Measurements from ENCODE around the gene TIMP2. TPM values are rescaled to one million over a fixed set of nuclear protein-coding genes. Genes with fewer than 3 reads are reported as not detected.
"Not testable (repeated sequence)": the region's sequence is repeated elsewhere in the genome, so short reads cannot be mapped to it uniquely, and the experiment has no call there.

Gene TIMP2
- total RNA-seq, 1 donor: 29.6 TPM

- DNase-seq (ENCODE audit: low read depth in 2 of 3, low spot score in 2 of 3): no peak
Observed at GRCh38 chr17:78908426-78908825, 16.8 kb downstream of the TIMP2 start.

GRCh38 chr17:78905541-78905940, 19.6 kb downstream of the TIMP2 start:
- no peak for DNase-seq (ENCODE audit: low read depth in 2 of 3, low spot score in 2 of 3)

DNA sequence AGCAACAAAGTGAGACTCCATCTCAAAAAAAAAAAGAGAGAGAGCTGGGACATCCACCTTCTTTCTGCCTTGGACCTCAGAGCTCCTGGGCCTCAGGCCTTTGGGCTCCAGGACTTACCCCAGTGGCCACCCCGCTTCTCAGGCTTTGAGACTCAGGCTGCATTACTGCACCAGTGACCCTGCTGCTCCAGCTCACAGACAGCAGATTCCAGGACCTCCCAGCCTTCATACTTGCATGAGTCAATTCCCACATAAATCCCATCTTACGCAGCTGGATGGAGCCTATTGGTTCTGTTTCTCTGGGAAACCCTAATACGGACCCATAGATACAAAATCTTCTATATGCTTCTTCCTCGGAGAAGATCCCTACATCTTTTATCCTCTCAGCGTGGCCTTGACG, 20.1 kb downstream of the TIMP2 start:
- DNase-seq (ENCODE audit: low read depth in 2 of 3, low spot score in 2 of 3): no peak

DNA sequence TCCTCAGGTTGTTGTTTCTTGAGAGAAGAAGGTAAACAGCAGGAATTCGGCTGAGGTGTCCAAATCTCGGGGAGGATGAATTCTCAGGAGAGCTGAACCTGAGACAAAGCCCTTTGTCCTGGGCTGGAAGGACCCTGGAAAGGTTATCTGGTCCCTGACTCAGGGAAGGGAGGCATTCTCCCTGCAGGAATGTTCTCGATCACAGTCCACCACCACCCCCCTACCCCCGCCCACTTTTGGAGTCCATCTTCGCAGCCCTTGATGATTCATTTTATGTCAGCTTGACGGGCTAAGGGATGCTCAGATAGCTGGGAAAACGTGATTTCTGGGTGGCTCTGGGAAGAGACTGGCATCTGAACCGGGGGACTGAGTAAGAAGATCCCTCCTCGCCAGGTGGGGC, 20.8 kb downstream of the TIMP2 start:
- no peak for DNase-seq (ENCODE audit: low read depth in 2 of 3, low spot score in 2 of 3)

DNA sequence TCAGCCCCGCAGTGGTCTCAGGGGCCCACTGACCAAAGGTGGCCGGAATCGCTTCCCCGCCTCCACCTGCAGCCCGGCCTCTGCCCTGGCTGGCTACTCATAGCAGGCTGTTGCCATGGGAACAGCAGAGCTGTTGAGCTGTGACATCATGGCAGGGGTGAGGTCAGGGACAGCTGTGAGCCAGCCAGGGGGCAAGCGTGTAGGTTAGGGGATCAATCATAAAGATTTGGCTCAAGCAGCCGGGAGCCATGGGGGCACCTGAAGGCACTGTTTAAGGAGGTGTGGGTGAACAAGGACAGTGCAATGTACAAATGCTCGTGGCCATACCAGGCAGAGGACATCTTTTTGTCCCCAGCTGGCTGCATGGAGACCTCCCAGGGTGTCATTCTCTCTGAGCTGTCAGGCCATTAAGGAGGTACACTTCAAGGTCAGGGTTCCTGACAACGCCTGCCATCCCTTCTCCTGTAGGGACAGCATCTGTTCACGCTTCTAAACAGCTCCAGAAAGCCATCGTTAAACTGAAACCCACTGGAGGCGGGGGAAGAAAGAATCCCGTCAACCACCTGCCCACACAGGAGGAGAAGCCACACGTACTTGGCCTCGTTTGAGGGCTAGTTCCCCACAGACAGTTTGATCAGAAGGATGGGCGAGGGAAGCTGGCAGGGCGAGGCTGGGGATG, 21.9 kb downstream of the TIMP2 start, which contains the start of gene CEP295NL:
CEP295NL (minus strand) TSS at position 101 of the 679 bp plus-strand sequence. CDS start 1,373 bp downstream, outside the sequence.
- no peak for DNase-seq (ENCODE audit: low read depth in 2 of 3, low spot score in 2 of 3)

GRCh38 chr17:78902231-78902630, 23.0 kb downstream of the TIMP2 start:
- DNase-seq (ENCODE audit: low read depth in 2 of 3, low spot score in 2 of 3): not testable (repeated sequence)

DNA sequence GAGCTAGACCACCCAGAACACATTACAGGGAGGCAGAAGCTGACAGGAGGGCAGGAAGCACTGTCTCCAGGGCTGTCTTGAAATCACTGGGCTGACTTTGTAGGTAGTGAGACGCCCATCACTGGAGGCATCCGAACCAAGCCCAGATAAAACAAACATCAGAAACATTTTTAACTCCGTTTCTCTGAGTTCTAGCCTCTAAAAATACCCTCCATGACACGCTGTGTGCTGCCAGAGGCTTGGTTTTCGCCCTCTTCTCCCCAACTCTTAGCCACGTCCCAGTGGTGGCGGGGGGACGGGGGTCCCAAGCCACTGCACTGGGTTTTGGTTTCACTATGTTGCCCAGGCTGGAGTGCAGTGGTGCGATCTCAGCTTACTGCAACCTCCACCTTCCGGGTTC, 23.4 kb downstream of the TIMP2 start:
- DNase-seq (ENCODE audit: low read depth in 2 of 3, low spot score in 2 of 3): no peak

- no peak for DNase-seq (ENCODE audit: low read depth in 2 of 3, low spot score in 2 of 3)
Observed at GRCh38 chr17:78900816-78901215, 24.4 kb downstream of the TIMP2 start.

DNA sequence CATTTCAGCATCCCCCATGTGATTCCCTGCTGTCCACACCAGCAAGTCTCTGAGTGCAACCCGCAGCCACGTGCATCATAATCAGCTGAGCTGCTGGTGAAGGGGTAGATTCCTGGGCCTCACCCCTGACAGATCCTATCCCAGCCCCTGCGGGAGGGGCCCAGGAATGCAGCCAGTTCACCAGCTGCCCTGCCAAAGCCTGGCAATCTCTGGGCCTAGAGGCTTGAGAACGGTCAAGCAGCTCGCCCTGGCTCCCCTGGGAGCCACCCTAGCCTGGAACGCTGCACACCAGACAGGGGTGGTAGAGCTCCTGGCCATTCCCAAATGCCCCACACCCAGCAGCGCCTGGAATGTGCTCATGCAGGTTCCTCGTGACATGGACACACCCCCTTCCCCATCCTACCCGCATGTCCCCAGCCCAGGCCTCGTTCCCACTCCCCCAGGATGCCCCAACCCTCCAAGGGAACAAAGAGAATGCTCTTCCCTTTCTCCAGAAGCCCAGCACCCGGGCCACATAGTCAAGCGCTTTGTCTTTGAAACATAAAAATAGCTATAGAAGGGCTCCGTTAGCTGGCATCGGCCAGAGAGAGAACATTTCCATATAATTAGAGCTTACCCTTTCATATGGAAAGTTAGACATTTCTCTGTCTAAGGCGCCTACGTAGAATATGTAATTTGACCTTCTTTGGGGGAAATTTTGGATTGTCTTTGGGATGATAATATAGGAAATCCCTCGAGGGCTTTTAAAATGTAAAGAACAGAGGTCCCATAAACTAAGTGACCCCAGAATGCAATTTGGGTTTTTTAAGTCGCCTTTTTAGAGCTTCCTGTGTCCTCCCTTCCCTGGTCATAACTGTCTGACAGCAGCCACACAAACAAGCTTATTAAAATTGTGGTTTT, 25.6 kb downstream of the TIMP2 start:
- no peak for DNase-seq (ENCODE audit: low read depth in 2 of 3, low spot score in 2 of 3)

GRCh38 chr17:78898947-78899346, 26.2 kb downstream of the TIMP2 start:
- DNase-seq (ENCODE audit: low read depth in 2 of 3, low spot score in 2 of 3): no peak

- no peak for DNase-seq (ENCODE audit: low read depth in 2 of 3, low spot score in 2 of 3)
Observed at GRCh38 chr17:78898075-78898836, 26.9 kb downstream of the TIMP2 start.

GRCh38 chr17:78897664-78898047, 27.5 kb downstream of the TIMP2 start:
- DNase-seq (ENCODE audit: low read depth in 2 of 3, low spot score in 2 of 3): no peak

- DNase-seq (ENCODE audit: low read depth in 2 of 3, low spot score in 2 of 3): no peak
Observed at GRCh38 chr17:78896834-78897663, 28.1 kb downstream of the TIMP2 start.

DNA sequence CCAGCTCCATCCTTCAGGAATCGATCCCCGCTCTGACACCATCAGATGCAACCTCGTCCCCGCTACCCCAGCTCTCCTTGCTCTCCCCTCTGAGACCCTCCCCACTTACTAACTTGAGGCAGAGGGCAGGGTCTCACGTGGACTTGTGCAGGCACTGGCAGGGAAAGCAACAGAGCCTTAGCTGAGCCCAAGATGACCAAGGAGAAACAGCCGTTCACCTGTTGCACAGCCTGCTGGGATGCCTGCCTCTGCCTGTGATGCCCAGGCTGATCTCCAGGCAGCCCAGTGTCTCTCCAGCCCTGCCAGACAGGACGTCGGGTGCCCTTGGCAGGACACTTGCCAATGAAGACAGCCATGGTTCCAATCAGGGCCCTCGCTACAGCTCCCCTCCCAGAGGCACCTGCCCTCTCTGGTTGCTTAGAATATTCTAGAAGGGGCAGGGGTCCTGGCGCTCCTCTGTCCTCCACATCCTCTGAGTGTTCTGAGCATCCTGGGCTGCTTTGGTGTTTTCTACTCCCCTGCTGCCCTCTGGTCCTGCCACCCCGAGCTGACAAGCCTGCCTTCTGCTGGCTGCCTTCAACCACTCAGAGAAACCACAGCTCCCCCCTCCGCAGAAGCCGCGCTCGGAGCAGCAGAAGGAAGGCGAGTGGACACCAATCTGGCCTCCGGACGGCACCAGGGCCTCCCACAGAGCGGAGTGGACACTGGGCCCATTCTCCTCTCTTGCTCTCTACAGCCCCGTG, 28.9 kb downstream of the TIMP2 start:
- DNase-seq (ENCODE audit: low read depth in 2 of 3, low spot score in 2 of 3): no peak

GRCh38 chr17:78895322-78895721, 29.9 kb downstream of the TIMP2 start:
- DNase-seq (ENCODE audit: low read depth in 2 of 3, low spot score in 2 of 3): no peak

DNA sequence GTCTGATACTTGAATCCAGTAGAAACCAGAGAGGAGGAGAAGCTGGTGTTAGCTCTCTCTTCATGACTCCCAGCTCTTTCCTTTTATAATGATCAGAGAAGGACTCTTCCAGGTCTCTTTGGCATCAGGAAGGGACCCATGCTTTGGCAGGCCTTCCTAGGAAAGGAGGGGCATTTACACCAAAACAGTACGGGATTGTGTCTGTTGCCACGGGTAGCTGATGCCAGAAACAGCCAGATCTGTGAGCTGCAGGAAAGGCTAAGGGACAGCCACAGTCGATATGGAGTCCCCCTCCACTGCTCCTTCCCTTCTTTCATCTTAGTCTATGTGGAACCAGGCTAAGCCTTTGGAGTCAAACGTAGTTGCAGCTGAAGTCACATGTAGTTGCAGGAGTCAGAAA, 31.5 kb downstream of the TIMP2 start:
- no peak for DNase-seq (ENCODE audit: low read depth in 2 of 3, low spot score in 2 of 3)

DNA sequence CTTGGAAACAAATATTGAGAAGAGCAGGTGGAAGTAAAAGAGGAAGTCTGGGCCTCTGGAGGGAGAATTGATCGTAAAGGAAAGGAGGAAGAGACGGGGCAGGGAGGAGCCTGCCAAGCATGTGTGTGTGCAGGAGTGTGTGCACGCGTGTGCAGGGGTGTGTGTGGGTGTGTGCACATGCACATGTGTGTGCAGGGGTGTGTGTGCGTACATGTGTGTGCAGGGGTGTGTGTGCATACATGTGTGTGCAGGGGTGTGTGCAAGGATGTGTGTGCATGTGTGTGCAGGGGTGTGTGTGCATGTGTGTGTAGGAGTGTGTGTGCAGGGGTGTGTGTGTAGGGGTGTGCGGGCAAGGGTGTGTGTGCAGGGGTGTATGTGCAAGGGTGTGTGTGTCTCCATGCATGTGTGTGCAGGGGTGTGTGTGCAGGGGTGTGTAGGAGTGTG, 32.2 kb downstream of the TIMP2 start:
- DNase-seq (ENCODE audit: low read depth in 2 of 3, low spot score in 2 of 3): peak in 1 of 3 donors; percentile 45

DNA sequence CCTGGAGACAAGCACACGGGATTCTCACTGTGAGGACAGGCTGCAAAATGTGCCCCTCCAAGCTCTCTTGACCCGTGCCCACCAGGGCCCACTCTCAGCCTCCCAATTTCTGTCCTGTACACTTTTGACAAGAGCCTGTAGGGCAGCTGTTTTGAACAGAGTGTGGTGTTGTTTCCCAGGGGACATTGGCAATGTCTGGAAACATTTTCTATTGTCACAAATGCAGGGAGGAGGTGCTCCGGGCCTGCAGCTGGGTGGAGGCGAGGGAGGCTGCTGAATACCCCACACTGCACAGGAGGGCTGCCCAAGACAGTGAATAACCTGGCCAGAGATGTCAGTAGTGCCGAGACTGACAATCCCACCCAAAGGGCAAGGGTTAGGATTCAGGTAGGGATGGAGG, 32.7 kb downstream of the TIMP2 start:
- no peak for DNase-seq (ENCODE audit: low read depth in 2 of 3, low spot score in 2 of 3)

DNA sequence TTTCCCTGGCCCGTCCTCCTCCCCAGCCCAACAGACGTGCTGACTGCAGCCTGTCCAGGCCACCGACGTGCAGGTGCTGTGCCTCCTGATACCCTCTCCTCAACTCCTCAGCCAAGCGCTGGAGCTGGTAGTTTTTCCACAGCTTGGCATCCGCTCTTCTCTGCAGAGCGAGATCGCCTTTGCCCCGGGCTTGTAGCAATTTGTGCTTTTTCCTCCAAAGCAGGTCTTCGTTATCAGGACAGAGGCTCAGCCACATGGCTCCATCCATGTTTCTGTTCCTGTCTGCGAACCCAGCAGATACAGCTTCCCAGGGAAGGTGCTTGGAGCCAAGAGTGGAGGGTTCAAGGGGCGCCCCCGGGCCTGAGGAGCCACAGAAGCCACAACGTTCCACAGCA, 33.1 kb downstream of the TIMP2 start:
- no peak for DNase-seq (ENCODE audit: low read depth in 2 of 3, low spot score in 2 of 3)

Measured in hematopoietic multipotent progenitor cell (in vitro differentiated cells).